Suppressor macrophage treated with lipopolysaccharide for 1 hour (primary cell): ENCODE measurements around the gene KCNH2.

ENCODE experiments used
- DNase-seq, 3 donors: peaks; one replicate each; pipeline ENCODE4 v3.0.0-alpha.2; 2020 to 2022

The KCNH2 gene

DNA sequence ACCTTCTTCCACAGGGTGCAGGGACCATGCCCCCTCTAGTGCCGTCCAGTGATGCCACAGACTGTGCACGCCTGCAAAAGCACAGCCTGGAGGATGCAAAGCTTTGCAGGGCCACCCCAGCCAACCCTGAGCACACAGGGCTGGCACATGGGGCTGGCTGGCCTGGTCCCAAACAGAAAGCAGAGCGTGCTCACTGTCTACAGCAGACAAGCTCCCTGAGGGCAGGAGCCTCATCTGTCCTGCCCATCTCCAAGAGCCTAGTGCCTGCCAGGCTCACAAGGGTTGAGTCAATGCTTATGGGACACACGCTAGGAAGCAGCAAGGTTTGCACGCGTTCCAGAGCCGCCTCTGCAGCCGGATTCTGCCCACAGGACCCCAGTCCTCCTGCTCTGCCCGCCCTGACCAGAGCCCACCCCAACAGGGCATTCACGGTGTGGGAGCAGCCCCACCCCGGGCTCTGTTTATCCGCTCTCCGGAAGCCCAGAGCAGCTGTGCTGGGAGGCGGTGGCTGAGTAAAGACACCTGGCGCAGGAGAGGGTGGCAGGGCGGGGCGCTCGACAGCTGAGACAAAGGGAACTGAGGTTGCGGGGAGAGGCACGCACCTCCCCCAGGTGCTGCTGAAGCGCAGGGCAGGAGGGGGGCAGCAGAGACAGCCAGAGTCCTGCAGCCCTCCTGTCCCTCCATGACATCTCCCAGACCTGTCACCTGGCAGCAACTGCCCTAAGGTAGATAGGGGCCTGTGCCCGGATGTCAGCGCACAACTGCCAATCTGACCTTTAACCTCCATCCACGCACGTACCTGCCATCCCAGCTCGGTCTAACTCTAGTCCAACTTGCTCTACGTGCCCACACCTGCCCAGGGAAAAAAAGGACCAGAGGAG, 4.3 kb downstream of the KCNH2 start:
- DNase-seq = no peak

DNA sequence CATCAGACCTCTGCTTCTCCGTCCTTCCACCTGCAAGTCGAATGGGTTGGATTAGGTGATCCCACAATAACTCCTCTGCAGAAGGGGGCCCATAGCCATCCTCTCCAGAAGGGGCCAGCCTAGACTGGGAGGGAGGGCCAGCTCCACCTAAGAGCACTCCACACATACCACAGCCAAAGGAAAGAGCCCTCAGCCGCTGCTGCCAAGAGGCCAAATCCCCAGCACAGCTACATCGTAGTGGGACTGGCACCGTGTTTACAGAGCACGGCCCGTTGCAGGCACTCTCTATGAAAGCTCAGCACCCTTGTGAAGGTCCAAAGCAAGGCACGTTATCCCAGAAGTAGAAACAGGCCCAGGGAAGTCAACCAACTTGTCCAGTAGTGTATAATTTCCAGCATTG, 5.4 kb downstream of the KCNH2 start:
- DNase-seq = no peak

DNA sequence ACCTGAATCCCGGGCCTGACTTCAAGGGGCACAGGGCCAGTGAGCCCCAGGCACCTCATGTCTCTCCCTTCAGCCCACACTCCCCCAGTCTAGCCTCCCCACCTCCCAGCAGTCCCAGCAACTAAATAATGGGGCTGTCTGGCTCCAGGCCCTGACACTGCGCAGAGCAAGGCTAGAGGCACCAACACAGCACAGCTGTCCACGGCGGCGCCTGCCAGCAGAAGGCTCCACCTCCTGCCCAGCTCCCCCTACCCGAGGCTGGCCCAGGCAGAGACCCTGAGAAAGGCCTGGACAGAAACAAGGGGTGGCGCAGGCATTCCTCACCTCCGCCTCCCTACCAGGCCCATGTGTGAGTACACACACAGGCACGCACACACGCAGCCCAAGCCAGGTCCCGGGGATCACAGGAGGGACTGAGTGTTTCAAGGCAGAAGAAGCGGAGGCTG, 6.1 kb downstream of the KCNH2 start:
- no peak for DNase-seq

DNA sequence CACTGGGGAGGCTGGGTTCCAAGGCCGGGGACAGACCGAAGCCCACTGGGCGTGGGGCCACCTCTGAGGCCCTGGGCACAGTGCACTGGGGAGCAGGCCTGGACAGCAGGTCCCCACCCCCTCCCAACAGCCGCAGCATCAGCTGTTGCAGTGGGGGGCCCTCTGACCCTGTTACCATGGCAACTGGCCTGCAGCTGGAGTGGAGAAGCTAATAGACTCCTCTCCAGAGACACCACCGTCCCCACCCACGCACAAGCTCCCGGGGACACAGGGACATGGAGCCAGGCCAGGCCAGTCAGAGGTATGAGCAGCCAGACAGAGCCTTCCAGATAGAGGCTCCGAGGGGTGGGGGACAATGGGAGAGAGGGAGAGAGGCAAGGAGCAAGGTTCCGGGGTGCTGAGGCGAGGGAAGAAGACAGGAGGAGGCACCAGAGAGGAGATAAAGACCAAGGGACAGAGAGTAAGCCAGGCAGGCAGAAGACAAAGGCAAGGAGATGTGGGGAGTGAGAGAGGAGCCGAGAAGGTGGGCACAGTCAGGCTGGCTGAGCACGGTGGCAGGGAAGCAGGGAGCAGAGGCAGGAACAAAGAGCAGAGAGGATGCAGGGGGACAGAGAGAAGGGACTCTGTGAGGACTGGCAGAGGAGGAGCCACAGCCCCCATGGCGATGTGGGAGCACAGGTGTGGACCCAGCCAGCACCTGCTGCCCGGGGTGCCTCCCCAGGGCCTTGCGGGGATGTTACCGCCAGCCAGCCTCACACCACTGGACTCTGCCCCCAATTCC, 6.7 kb downstream of the KCNH2 start:
- no peak for DNase-seq

DNA sequence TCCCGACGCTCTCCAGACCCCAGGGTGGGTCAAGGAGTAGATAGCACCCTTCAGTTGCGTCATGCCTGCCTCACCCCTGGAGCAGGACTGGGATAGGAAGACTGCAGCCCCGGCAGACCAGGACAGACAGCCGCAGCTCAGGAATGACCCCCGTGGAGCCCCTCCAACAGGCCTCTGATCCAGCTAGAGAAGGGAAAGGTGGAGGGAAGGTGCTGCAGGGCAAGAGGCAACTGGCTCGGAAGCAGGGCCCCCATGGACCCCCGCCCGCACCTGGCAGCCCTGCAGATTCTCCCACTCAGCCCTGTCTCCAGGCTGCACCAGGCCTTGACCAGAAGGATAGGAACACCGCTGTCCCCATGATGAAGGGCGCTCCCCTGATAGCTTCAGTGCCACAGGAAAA, 7.7 kb downstream of the KCNH2 start:
- no peak for DNase-seq

DNA sequence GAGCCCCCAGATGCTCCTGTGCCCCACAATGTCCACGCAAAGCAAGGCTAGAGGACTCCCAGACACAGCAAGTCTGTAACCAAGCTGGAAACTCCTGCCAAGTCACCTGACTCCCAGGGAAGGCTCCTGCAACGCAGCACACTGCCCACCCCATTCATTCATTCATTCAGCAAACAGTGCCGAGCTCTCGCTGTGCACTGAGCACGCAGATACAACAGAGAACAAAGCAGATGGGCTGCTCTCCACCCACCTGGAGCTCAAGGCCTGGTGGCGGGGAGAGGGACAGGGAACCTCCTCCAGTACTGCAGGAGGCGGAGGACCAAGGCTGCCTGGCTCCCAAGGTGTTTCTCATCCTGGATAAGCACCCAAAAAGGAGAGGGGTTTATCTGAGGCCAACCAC, 8.6 kb downstream of the KCNH2 start:
- DNase-seq = no peak

DNA sequence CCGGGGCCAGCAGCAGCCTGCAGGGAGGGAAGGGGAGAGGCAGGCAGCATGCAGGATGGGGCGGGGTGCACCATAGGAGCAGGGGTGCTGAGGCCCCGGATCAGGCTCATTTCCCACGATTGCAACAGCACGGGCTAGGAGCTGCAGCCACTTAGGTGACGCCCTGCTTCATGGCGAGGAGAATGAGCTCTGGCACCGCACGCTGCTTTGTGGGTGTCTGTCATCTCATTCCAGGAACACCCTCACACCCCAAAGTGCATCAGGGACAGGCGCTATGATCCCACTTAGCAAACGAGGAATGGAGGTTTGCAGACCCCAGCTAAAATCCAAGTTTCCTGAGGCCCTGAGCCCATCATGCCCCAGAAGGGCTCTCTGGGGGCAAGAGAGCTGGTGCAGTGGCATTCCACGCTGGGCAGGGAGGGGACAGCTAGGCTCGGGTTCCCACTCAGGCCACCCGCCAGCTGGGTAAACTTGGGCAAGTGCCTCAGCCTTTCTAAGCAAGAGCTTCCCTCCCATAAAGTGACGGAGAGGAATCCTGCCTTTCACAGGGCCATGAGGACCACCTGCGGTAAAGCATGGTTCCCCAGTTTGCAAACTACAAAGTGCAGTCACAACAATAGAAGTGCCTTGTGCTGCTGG, 9.3 kb downstream of the KCNH2 start:
- no peak for DNase-seq

DNA sequence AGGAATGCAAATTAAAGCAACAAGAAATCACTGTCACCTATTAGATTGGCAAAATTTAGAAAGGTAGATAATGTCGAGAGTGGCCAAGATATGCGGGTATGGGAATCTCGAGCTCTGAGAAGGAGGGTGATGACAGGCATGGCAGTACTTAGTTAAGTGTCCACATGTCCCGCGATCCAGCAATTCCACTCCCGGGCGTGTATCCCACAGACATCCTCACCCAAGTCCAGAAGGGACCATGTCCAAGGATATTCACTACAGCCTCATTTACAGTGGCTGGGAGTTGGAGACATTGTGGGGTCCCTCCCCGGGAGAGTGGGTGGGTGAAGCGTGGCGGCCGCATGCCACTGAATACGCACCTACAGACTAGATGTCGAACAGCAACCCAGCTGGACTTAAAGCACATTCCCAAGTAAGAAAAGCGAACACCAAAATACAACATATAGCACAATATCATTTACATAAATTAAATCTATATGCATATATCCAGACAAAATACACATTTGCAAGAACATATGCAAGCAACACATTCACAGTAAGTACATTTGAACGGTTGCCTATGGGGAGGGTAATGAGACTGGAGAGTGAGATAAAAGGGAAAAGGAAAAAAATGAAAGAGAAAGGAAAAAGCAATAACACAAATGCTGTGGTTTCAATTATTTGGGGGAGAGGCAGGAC, 9.9 kb downstream of the KCNH2 start:
- DNase-seq = no peak

DNA sequence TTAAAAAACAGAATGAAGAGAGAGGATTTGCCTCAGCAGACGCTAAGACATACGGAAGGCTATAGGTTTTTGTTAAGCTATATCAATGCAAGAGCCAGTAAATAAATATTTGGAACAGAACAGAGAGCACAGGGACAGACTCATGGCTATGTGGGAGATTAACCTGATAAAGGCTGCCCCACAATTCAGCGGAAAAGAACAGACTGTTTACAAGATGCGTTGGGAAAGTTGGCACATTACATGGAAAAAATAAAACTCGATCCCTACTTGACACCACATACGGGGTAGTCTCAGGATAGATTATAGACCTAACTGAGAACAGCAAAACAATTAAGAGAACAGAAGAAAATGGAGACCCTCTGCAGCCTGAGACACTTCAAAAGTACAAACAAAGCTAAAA, 10.8 kb downstream of the KCNH2 start:
- DNase-seq = no peak

DNA sequence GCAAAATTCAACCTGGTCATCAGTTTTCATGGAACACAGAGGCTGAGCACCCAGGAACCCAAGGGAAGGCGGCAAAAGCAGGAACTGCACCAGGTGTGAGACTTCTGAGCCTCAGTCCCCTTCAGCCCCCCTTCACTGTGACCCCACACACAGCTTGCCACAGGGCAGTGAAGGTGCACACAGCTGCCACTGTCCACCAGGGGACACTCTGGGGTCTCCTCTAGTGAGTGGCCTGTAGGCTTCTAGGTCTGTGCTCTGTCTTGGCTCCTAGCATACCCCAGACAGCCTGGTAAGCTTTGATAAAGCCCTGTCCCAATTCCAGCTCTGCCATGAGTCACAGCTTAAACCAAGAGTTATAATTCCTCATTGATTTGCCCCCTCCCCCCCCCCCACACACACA, 12.1 kb downstream of the KCNH2 start:
- no peak for DNase-seq

DNA sequence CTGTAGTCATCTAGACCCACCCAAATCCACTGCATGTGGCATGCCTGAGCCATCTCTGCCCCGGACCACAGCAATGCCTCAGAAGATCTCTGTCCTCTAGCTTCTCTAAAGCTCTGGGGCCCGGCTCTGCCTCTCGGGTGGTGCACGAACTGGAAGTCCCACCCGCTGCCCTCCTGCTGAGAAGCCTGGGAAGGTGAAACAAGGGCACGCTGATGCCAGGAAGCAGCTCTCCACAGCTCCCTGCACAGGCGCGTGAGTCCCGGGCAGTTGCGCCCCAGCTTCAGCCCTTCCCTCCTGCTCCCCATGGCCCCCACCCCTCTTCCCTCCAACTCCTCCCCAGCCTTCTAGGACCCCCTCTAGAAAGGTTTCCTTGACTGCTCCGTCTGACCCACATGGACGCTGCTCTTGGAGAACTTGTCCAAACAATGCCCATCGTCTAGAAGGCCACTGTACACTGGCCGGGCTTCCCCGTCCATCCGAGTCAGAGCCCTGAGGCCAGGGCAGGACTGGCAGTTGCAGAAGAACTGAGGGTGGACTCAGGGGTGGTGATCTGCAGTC, 12.8 kb downstream of the KCNH2 start:
- DNase-seq = no peak

DNA sequence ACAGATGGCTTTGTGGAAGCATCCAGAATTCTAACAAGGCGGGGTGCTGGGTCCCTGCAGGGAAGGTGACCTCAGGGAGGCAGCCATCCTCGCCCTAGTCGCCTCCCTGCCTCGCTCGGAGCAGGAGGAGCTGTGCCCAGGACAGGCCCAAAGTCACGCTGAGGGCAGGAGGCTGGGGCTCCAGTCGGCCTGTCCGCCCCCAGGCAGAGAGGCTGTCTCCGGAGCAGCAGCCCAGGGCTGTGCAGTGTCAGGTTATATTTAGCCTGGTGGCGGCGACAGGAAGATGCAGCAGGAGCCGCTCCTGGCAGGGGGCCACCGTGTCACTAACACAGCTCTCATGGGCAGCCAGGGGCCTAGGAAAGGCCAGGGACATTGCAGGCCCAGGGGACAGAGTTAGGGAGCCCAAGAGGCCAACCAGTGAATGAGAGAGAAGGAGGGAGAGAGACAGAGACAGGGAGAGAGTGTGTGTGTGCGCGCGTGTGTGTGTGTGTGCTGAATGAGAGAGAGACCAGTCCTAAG, 13.5 kb downstream of the KCNH2 start:
- DNase-seq = no peak

DNA sequence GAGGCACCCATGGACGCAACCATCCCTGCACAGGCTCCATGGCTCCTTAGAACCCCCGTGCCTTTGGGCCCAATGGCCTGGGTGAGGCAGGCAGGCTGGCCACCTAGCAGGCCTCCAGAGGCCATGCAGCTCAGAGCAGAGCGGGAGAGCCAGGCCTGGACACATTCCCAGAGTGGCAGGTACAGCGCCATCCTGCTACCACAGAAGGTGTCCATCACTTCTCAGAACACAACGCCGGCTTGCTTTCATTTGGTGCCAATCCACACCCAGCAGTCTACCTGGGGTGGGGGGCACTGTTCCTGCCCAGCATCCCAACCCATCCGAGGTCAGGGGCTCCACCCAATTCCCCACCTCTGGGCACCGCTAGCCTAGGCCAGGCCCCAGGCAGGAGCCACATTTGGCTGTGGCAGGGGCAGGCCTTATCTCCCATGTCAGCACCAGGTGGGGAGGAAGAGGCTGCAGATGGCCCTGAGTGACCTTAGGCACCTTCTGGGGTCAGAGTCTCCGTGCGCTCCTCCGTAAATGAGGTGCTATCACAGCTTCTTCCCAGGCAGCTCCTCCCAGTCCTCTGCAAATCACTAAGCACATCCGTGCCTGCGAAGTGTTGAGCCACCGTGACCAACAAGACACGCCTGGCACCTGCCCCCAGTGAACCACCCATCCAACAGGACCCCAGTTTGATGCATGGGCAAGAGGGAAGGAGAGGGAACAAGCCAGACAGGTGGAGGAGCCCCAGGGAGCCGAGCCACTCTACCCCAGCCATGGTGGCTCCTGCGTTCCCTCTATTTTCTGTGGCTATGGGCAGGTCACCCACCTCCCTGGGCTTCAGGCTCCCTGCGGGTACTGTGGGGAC, 14.2 kb downstream of the KCNH2 start:
- DNase-seq = no peak

DNA sequence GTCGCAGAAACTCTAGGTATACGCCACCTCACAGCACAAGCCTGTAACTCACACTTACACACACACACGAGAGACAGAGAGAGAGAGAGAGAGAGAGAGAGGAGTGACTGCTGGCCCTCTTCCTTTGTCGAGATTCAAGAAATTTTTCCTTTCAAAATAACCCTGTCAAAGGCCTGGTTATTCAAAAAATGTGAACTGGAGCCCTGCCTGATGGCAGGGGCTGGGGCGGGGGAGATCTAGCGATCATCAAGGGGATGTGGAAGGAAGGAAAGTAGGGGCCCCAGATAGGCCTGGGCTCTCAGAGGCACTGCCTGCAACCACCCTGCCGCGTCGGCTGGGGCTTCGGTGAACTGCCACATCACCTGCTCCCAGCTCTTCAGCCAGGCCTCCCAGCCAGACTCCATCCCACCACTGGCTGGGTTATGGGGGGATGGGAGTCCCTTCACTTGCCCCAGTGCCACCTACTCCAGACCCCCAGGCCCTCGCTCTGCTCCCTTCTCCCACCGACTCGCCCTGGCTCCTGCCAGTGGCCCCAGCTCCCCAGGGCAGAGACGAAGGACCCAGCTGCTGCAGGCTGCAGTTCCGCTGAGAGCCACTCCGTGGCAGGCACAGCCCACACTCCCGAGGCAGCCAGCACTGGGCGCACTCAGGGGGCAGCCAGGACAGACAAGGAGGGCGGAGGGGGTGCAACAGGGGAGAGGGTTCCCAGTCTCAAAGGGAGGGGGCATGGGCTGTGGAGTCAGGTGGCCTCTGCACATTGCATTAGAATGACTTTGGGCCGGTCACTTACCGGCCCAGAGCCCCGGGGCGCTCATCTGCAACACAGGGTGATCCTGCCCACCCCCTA, 15.3 kb downstream of the KCNH2 start:
- DNase-seq = peak; percentile 60 to 79 (median 62)

DNA sequence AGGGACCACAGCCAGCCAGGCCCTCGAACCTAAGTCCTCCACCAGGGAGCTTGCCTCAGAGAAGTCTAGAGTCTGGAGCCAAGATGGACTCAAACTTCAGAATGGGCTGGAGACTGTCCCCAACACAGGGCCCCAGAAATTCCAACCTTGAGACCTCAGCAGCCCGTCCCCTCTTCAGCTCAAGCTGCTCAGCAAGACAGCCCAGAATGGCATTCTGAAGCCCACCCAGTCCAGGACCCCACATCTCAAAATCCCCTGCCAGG, 15.9 kb downstream of the KCNH2 start:
- DNase-seq = no peak

DNA sequence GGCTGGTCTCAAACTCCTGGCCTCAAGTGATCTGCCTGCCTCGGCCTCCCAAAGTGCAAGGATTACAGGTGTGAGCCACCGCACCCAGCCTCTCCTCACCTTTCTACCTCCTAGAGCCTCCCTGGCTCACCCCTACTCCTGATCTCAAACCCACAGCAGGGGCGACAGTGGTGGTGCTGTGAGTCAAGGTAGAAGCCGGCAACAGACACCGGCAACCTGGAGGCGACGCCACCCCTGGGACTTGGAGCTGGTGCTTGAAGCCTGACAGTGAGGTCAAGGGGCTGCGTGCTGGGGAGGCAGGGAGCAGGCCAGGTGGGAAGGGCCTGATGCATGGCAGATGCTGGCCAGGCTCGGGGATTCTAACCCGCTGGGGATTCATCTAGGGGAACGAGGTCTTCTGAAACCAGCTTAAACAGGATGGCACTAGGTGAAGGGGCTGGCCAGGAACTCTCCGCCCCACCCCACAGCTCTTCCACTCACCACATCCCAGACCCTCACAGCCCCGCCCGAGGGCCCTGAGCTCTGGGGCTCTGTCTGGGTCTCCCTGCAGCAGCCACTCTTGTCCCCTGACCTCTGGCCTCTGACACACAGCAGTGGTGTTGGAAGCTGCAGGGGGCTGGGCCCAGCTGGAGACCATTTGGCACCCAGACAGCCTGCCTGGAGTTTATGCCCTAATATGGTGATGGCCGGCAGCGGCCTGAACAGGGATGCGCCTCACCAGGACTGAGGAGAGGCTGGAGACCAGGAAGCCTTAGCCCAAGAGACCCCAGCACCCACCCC, 16.4 kb downstream of the KCNH2 start:
- DNase-seq = no peak

DNA sequence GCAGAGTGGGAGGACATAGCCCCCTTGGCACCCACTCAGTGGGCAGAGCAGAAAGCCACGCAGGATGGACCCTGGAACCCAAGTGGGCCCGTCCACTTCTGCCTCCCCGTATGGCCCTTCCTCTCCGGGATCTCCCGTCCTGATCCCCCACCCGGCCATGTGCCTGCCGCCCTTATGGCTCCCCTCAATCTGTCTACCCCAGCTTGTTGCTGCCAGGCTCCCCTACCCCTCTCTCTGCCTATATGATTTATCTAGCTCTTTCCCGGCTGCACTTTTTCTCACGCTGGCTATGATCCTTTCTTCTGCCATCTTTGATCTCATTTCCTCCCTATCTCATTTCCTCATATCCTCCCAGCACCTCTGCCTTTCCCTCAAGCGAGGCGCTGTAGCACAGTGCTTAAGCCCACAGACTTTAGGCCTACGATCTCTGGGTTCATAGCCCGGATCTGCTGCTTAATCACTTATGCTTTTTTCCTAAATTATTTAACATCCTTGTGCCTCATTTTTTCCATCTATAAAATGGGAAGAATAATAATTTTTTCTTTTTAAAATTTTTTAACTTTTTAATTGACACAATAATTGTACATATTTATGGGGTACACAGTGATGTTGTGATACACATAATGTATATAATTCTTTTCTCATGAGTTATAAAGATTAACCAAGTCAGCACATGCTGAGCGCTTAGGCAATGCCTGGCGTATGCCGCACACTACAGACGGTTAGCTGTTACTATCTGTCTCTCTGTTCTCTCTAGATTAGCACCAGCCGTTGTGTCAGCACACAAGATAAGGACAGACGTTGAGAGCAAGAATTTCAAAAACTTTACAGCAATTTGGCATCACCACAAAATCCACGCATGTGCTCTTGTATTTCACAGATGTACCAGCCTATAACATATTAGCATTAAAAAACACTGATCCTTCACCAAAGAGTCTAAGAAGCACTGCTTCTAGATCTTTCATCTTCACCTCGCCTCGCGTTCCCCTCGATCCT, 18.1 kb downstream of the KCNH2 start:
- DNase-seq = peak in 2 of 3 donors; percentile 26 to 29

DNA sequence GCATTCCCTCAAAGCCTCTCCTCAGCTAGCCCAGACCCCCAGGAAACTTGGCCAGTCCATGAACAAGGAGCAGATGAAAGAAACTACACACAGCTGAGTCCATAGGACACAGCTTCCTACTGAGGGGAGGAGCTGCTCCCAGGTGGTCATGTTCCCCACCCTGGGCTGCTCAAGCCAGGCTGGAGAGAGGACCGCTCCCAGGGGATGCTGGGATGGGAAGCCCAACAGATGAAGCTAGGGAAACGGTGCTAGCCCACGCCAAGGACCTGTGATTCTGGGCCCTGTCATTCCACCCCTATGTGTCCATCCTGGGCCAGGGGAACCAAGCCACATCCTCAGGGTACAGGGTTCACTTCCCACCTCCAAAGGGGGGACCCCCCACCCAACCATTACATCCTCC, 19.0 kb downstream of the KCNH2 start:
- DNase-seq = no peak

DNA sequence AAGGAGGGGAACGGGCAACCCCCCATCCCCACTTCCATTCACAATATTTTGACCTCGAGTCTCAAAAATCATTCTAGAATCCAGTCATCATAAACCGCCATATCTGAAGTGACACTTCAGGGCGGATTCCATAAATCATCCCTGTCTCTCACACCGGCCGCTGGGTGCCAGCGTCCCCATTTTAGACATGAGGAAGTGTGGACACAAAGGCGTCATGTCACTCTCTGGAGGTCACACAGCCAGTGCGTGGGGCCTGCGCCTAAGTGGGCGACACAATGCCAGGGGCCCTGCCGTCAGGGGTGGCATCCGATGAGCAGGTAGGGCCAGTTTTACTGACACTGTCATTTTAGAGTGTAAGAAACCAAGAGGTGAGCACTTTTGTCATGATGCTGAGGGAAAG, 19.5 kb downstream of the KCNH2 start:
- no peak for DNase-seq
